Epithelial cell of esophagus (primary cell): ENCODE data around the gene TCEA3.

ENCODE experiments used
- DNase-seq: peaks from one replicate; pipeline ENCODE4 v3.0.0; 2010; ENCODE audit warnings: low read depth
- H3K4me3 ChIP-seq: 2 replicates; pipeline ENCODE4 v1.5.1; 2011; ENCODE audit warnings: mild to moderate bottlenecking, low read length, control low read depth
- TF ChIP-seq, protein P1 (sequence below): IDR thresholded peaks from 2 replicates; pipeline ENCODE4 v1.5.1; 2011; ENCODE audit warnings: low read depth, mild to moderate bottlenecking, low read length, control low read depth, inconsistent platforms; ENCODE audit not compliant: insufficient read depth; ENCODE audit errors: missing control alignments

The TCEA3 gene

DNA sequence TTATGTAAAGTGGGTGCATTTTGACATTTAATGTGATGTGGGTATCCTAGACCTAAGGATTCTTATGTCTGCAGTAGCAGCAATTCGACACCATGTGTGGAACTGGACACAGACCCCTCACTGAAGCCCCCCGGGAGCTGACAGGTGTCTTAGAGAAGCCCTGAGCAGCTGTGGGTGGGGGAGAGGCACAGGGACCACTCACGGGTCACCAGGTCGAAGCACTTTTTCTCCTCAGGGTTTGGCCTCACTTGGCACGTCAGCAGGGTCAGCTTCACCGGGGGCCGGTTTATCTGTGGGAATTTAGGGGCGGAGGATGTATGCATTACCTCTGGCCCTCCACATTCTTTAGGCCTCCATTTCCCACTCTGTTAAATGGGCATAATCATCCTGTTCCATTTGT lies 14.0 kb upstream of the TCEA3 start:
- no peak for DNase-seq
- H3K4me3 ChIP-seq, result no peak overlapping the region
- TF ChIP-seq, protein P1, sequence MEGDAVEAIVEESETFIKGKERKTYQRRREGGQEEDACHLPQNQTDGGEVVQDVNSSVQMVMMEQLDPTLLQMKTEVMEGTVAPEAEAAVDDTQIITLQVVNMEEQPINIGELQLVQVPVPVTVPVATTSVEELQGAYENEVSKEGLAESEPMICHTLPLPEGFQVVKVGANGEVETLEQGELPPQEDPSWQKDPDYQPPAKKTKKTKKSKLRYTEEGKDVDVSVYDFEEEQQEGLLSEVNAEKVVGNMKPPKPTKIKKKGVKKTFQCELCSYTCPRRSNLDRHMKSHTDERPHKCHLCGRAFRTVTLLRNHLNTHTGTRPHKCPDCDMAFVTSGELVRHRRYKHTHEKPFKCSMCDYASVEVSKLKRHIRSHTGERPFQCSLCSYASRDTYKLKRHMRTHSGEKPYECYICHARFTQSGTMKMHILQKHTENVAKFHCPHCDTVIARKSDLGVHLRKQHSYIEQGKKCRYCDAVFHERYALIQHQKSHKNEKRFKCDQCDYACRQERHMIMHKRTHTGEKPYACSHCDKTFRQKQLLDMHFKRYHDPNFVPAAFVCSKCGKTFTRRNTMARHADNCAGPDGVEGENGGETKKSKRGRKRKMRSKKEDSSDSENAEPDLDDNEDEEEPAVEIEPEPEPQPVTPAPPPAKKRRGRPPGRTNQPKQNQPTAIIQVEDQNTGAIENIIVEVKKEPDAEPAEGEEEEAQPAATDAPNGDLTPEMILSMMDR, result no peak

DNA sequence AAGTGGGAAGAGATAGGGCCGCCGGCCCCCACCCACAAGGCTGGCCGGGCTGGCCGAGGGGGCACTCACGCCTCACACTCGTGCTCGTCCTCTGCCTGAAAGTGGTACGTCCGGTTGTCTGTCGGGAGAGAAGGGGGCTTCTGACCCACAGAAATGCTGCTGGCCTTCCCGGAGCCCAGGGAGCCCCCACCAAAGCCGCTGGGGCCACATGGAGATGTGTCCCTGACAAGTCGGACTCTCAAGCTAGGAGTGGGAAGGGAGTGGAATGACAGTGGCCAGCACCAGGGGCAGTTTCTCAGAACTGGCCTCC lies 12.8 kb upstream of the TCEA3 start:
- TF ChIP-seq, protein P1, result no peak
- DNase-seq, result no peak

DNA sequence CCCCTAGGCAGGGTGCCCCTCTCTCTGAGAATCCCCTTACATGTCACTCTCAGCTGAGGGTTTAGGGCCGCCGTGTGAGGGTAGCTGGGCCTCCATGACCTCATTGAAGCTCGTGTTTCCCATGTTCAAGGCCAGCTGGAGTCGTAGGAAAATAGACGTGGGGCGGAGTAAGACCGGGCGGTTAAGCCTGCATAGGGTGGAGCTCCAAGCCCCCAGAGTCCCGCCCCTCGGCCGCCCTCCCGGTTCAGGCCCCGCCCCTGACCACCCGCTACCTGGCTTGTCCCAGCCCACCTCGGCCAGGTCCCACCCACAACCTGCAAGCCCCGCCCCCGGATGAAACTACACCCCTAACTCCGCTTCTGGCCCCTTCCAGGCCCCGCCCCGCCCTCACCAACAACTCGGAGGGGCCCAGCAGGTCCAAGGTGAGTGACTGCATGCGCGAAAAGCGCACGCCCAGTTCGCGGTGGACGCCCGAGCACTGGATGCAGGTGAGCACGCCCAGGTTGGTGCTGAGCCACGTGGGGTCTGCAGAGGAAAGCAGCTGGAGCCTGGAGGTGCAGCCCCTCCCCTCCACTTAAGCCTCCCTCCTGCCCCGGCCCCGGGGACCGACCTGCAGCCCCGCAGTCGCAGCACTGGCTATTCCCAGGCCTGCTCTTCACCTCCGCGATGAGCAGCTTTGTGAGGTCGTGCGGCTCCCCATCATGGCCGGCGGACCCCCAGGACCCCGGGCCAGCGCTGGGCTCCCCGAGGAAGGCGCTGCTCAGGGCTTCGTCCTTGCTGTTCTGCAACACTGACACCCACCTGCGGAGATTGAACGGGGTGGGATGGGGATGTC lies 12.2 kb upstream of the TCEA3 start:
- TF ChIP-seq, protein P1, result no peak
- H3K4me3 ChIP-seq, result no peak overlapping the region
- DNase-seq, result no peak

More for the DNA sequence above, 12.8 kb upstream of the TCEA3 start:
- H3K4me3 ChIP-seq, result no peak overlapping the region

DNA sequence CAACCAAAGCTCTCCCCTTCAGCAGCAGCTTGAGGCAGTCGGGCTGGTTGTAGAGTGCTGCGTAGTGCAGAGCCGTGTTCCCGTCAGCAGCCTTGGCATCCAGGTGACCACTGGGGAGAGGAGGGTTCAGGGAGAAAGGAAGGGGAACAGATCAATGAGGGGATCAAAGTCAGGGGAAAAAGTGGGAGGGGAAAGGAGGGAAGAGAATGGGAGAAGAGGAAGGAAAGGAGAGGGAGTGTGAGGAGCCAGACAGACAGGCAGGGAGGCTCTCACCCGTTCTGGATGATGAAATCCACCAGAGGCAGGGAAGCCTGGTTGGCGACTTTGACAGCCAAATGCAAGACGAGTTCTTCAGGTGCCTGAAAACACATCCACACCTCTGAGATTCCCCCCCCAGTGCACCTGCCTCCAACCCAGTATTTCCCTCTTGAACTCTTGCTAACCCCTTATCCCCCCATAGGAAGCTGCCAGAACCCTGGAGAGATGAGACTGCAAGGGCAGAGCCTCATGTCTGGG lies 9.8 kb upstream of the TCEA3 start:
- peak; percentile 48 for DNase-seq
- TF ChIP-seq, protein P1, result no peak

DNA sequence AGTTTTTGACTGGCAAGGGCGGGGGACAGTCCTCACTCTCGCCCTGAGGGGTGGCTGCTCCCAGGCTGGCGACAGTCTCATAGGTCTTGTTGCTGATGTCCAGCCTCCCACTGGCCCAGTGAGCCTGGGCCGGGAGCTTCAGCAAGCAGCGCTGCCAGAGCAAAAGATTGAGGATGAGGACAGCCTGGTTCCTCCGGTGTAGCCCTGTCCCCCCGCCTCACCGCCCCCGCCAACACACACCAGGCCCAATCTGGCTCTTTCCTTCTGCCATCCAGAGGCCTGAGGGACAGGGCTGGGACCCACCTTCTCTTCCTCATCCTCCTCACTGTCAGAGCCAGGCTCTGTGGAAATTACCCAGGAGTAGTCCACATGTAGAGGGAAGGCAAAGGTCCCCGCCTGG lies 8.6 kb upstream of the TCEA3 start:
- H3K4me3 ChIP-seq, result no peak overlapping the region
- DNase-seq, result no peak

More for the DNA sequence above, 9.8 kb upstream of the TCEA3 start:
- H3K4me3 ChIP-seq, result no peak overlapping the region

DNA sequence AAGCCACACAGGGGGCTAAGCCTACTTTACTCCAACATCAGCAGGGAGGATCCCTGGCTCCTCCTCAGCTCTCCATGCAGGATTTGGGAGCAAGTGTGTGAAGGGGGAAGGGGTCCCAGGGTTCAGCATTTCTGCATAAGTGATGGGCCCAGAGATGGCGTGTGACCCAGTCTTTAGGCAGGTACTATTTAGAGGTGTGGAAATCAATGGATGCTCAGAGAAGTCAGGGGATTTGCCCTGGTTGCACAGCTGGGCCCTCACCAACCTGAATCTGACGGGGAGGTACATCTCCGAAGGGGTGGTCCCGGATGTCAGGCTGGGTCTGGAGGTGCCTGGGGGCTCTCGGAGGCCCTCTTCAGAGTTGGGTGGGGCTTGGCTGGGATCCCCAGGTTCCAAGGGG lies 6.9 kb upstream of the TCEA3 start:
- TF ChIP-seq, protein P1, result no peak
- no peak overlapping the region for H3K4me3 ChIP-seq
- no peak for DNase-seq

More for the DNA sequence above, 8.6 kb upstream of the TCEA3 start:
- TF ChIP-seq, protein P1, result no peak

DNA sequence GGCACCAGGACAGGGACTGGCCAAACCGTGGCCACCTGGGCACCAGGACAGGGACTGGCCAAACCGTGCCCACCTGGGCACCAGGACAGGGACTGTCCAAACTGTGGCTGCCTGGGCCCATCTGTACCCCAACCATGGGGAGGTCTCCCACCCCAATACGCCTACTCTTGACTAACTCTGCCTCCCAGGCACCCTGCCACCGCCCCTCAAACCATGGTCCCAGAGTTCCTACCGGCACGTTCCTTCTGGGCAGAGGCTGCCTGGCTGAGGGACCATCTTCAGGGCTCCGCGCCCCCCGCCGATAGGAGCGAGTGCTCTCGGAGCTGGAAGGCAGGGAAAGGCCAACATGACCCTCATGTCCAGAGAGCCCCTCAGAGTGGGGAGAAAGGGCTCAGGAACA lies 6.3 kb upstream of the TCEA3 start:
- DNase-seq, result no peak
- H3K4me3 ChIP-seq, result no peak overlapping the region
- TF ChIP-seq, protein P1, result no peak
